ENCODE results near the gene IL1R2. TPM values are rescaled to one million over a fixed set of nuclear protein-coding genes. Genes with fewer than 3 reads are reported as not detected.

Gene IL1R2
- total RNA-seq, 2 donors from 2014 or later = 0.73 TPM; not detected in 1

DNA sequence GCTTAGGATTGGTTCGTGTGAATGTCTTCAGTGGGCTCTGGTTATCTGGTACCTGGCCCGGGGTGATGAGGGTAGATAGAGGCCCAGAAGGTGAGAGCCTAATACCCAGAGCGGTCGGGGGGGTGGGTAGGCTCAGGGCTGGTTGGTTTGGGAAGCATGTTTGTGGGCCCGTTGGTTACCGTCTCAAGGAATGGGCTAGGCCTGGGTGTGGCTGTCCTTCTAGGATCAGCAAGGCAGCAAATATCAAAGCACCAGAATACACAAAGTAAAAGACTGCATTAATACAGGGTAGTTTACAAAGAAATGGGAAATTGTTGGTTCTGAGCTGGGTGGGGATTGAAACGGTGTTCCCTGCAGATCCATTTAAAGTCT, 6.0 kb upstream of the IL1R2 start:
- H3K36me3 ChIP-seq (ENCODE audit: control insufficient read depth, insufficient read depth, low read length) = no peaks in the 10 kb centered on the region
- TF ChIP-seq, protein P1, sequence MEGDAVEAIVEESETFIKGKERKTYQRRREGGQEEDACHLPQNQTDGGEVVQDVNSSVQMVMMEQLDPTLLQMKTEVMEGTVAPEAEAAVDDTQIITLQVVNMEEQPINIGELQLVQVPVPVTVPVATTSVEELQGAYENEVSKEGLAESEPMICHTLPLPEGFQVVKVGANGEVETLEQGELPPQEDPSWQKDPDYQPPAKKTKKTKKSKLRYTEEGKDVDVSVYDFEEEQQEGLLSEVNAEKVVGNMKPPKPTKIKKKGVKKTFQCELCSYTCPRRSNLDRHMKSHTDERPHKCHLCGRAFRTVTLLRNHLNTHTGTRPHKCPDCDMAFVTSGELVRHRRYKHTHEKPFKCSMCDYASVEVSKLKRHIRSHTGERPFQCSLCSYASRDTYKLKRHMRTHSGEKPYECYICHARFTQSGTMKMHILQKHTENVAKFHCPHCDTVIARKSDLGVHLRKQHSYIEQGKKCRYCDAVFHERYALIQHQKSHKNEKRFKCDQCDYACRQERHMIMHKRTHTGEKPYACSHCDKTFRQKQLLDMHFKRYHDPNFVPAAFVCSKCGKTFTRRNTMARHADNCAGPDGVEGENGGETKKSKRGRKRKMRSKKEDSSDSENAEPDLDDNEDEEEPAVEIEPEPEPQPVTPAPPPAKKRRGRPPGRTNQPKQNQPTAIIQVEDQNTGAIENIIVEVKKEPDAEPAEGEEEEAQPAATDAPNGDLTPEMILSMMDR (conservative IDR thresholded peaks at IDR 0.05) = no peak
- no peaks in the 10 kb centered on the region for H3K27me3 Mint-ChIP-seq (ENCODE audit: insufficient read depth)
- DNase-seq = no peak
- H3K4me3 Mint-ChIP-seq = no peak overlapping the region
- no peaks in the 10 kb centered on the region for H3K36me3 Mint-ChIP-seq (ENCODE audit: low read depth)
- 86 to 100% methylated on average over 3 to 7 of the region's 7 CpGs for WGBS, 2 experiments (ENCODE audit: insufficient coverage in 1 of 2, insufficient read length in 1 of 2)
- H3K9ac ChIP-seq (ENCODE audit: extremely low read depth, low read length, poor library complexity, severe bottlenecking) = no peak overlapping the region
- no peak overlapping the region for H3K27ac ChIP-seq (ENCODE audit: low read depth, low read length)
- H3K4me1 ChIP-seq (ENCODE audit: control insufficient read depth, insufficient read depth, low read length) = peaks cover 3% of the 10 kb centered on the region
- H3K9me3 Mint-ChIP-seq = no peaks in the 10 kb centered on the region
- H3K27me3 ChIP-seq (ENCODE audit: control insufficient read depth, insufficient read depth, low read length, poor library complexity, severe bottlenecking) = no peaks in the 10 kb centered on the region
- H3K27ac Mint-ChIP-seq = no peak overlapping the region
- peaks cover 33% of the 10 kb centered on the region for H3K4me1 Mint-ChIP-seq
- no peak overlapping the region for H3K4me3 ChIP-seq (ENCODE audit: low read length)
- H3K9me3 ChIP-seq (ENCODE audit: control insufficient read depth, low read length) = no peaks in the 10 kb centered on the region

DNA sequence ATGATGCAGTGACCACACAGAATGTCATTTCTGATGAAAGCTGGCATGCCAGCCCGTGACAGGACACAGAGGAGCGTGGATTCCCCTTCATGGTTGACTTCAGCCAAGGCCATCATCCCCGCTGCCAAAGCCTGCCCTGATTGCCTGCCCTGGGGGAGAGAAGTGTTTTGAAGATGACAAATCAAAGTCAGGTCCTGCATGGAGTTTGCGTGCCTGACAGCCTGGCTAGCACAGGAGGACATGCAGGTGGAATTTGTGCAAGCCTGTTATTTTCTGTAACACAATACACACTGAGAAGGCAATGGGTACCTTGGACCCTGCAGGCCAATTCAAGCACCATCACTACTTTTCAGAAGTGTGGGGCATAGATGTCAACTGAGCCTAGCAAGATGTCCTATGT, 5.4 kb upstream of the IL1R2 start:
- no peaks in the 10 kb centered on the region for H3K9me3 ChIP-seq (ENCODE audit: control insufficient read depth, low read length)
- peaks cover 33% of the 10 kb centered on the region for H3K4me1 Mint-ChIP-seq
- TF ChIP-seq, protein P1 (conservative IDR thresholded peaks at IDR 0.05) = no peak
- no peak overlapping the region for H3K27ac Mint-ChIP-seq
- H3K4me1 ChIP-seq (ENCODE audit: control insufficient read depth, insufficient read depth, low read length) = peaks cover 3% of the 10 kb centered on the region
- no peaks in the 10 kb centered on the region for H3K9me3 Mint-ChIP-seq
- H3K36me3 ChIP-seq (ENCODE audit: control insufficient read depth, insufficient read depth, low read length) = no peaks in the 10 kb centered on the region
- DNase-seq = no peak
- WGBS, 2 experiments (ENCODE audit: insufficient coverage in 1 of 2, insufficient read length in 1 of 2) = 91 to 94% methylated on average over 2 to 4 of the region's 4 CpGs
- no peaks in the 10 kb centered on the region for H3K36me3 Mint-ChIP-seq (ENCODE audit: low read depth)
- H3K27me3 ChIP-seq (ENCODE audit: control insufficient read depth, insufficient read depth, low read length, poor library complexity, severe bottlenecking) = no peaks in the 10 kb centered on the region
- H3K27ac ChIP-seq (ENCODE audit: low read depth, low read length) = no peak overlapping the region
- H3K4me3 ChIP-seq (ENCODE audit: low read length) = no peak overlapping the region
- no peak overlapping the region for H3K4me3 Mint-ChIP-seq
- no peak overlapping the region for H3K9ac ChIP-seq (ENCODE audit: extremely low read depth, low read length, poor library complexity, severe bottlenecking)
- H3K27me3 Mint-ChIP-seq (ENCODE audit: insufficient read depth) = no peaks in the 10 kb centered on the region

GRCh38 chr2:101986804-101987740, 4.7 kb upstream of the IL1R2 start:
- Mint-ChIP-seq H3K4me1 (peaks cover 33% of the 10 kb centered on the region), H3K27ac (no peak overlapping the region), H3K27me3 (ENCODE audit: insufficient read depth) (no peaks in the 10 kb centered on the region), H3K36me3 (ENCODE audit: low read depth) (no peaks in the 10 kb centered on the region), H3K4me3 (no peak overlapping the region), H3K9me3 (no peaks in the 10 kb centered on the region)
- H3K36me3 ChIP-seq (ENCODE audit: control insufficient read depth, insufficient read depth, low read length) = no peaks in the 10 kb centered on the region
- no peak for DNase-seq
- H3K9ac ChIP-seq (ENCODE audit: extremely low read depth, low read length, poor library complexity, severe bottlenecking) = no peak overlapping the region
- H3K27me3 ChIP-seq (ENCODE audit: control insufficient read depth, insufficient read depth, low read length, poor library complexity, severe bottlenecking) = no peaks in the 10 kb centered on the region
- TF ChIP-seq, protein P1 (conservative IDR thresholded peaks at IDR 0.05) = no peak
- no peak overlapping the region for H3K27ac ChIP-seq (ENCODE audit: low read depth, low read length)
- peaks cover 3% of the 10 kb centered on the region for H3K4me1 ChIP-seq (ENCODE audit: control insufficient read depth, insufficient read depth, low read length)
- H3K9me3 ChIP-seq (ENCODE audit: control insufficient read depth, low read length) = no peaks in the 10 kb centered on the region
- WGBS, 2 experiments (ENCODE audit: insufficient coverage in 1 of 2, insufficient read length in 1 of 2) = 87 to 93% methylated on average over 4 to 9 of the region's 9 CpGs
- no peak overlapping the region for H3K4me3 ChIP-seq (ENCODE audit: low read length)

All from endodermal cell (in vitro differentiated cells).